Measurements from ENCODE around the gene ADORA1.

The ADORA1 gene

GRCh38 chr1:203093754-203094410, 33.6 kb upstream of the ADORA1 start:
- no peak for DNase-seq (ENCODE audit: low read depth)
- TF ChIP-seq CTCF (IDR thresholded peaks at IDR 0.05; ENCODE audit: insufficient read depth, low read depth, low read length, missing control alignments): no peak

GRCh38 chr1:203095061-203095690, 32.4 kb upstream of the ADORA1 start:
- TF ChIP-seq CTCF (IDR thresholded peaks at IDR 0.05; ENCODE audit: insufficient read depth, low read depth, low read length, missing control alignments): no peak
- DNase-seq (ENCODE audit: low read depth): no peak
- H3K4me3 ChIP-seq (ENCODE audit: low read depth, low read length): no peak overlapping the region

More at GRCh38 chr1:203093754-203094410, 33.6 kb upstream of the ADORA1 start:
- H3K4me3 ChIP-seq (ENCODE audit: low read depth, low read length): no peak overlapping the region

DNA sequence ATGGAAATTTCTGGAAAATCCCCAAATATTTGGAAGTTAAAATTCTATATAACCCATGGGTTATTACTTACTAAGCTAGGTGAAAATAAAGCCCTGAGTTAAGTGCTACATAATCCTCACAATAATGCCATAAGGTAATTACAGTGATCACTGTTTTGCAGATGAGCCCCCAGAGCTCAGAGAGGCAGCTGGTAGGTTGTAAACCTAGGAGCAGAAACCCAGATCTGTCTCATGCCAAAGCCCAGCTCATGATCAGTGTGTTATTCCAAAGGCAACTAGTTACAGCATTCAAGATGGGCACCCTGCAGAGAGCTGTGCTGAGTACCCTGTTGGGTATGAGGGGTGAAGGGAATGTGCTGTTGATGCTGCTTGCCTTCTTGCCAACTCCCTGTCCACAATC, 31.0 kb upstream of the ADORA1 start:
- no peak for DNase-seq (ENCODE audit: low read depth)
- H3K4me3 ChIP-seq (ENCODE audit: low read depth, low read length): no peak overlapping the region
- TF ChIP-seq CTCF (IDR thresholded peaks at IDR 0.05; ENCODE audit: insufficient read depth, low read depth, low read length, missing control alignments): no peak

- no peak for TF ChIP-seq CTCF (IDR thresholded peaks at IDR 0.05; ENCODE audit: insufficient read depth, low read depth, low read length, missing control alignments)
- DNase-seq (ENCODE audit: low read depth): no peak
- H3K4me3 ChIP-seq (ENCODE audit: low read depth, low read length): no peak overlapping the region
Observed at GRCh38 chr1:203097001-203097400, 30.5 kb upstream of the ADORA1 start.

DNA sequence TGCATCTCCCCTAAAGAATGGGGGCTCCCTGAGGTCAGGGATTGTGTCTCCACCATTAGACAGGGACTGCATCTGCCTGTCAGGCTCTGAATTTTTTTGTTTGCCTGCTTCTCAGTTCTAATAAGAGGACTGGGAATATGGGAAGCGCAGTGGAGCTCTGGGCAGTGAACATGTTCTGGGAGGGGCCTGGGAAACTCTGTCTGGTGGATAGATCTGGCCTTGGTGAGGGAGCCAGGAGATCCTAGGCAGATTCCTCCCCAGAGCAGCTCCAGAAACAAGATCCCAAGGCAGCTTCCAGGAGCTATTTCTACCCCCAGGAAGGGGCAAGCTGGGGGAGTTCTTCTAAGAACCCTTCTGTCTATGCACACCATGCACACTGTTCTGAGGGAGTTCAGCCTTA, 29.1 kb upstream of the ADORA1 start:
- H3K4me3 ChIP-seq (ENCODE audit: low read depth, low read length): no peak overlapping the region
- no peak for DNase-seq (ENCODE audit: low read depth)
- TF ChIP-seq CTCF (IDR thresholded peaks at IDR 0.05; ENCODE audit: insufficient read depth, low read depth, low read length, missing control alignments): no peak

DNA sequence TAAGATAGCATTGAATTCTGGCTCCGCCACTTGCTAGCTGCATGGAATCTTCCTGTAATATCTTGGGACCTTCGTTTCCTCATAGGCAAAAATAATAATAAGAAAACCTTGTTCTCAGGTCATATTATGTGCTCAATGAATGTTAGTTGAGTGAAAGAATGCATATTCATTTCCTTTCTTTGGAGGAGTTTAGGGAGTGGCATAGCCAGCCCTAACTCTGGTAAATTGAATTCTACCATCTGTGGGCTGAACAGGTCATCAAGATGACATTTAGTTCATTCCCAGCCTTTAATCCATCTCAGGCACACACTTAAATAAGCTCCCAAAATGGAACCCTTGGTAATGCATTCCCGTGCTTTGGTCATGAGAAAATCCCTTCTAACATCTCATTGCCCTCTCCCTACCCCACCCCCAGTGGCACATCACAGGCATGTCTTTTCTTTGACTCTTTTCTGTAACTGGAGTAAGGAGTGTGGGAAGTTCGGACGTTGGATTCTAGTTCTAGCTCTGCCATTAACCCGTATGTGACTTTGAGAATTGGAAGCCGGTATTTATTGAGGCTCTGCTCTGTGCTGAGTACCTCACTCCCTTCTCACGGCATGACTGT, 28.5 kb upstream of the ADORA1 start:
- no peak for TF ChIP-seq CTCF (IDR thresholded peaks at IDR 0.05; ENCODE audit: insufficient read depth, low read depth, low read length, missing control alignments)
- no peak overlapping the region for H3K4me3 ChIP-seq (ENCODE audit: low read depth, low read length)
- DNase-seq (ENCODE audit: low read depth): no peak
